ENCODE measurements around the gene HSPB1.
"Not testable (repeated sequence)": the region's sequence is repeated elsewhere in the genome, so short reads cannot be mapped to it uniquely, and the experiment has no call there.

The HSPB1 gene

DNA sequence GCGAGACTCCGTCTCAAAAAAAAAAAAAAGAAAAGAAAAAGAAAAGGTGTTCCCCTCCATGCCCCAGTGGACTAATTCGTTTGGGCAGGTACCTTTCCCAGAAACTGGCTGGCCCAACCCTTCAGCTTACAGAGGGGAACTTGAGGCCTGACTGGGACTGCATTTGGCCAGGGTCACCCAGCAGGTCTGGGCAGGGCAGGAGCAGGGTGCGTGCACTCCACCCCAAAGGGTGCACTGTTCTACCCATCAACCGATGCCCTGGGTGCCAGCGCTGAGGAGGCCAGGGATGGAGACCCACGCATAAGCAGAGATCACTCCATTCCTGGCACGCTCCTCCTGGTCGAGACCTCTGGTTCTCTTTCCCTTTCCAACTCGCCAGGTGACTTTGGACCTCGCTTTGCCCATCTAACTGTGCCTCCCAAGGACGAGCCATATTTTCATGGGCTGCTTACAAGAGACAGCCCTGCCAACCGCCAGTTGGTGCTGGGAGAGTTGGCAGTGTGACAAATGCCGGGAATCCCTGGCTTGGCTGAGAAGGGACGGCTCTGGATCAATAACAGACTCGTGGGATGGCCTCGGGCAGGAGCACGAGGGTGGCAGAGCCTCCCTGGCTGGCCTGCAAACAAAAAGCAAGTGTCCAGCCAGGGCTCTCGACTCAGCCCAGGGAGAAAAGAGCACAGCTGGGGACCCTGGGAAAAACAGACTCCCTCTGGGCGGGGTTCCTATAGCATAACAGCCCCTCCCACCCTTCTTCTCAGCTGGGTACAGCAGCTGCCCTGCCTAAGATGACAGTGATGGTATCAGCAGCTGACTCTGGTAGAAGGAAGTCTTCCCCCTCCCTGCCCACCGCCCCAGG, 7.9 kb downstream of the HSPB1 start:
- TF ChIP-seq, protein P1, sequence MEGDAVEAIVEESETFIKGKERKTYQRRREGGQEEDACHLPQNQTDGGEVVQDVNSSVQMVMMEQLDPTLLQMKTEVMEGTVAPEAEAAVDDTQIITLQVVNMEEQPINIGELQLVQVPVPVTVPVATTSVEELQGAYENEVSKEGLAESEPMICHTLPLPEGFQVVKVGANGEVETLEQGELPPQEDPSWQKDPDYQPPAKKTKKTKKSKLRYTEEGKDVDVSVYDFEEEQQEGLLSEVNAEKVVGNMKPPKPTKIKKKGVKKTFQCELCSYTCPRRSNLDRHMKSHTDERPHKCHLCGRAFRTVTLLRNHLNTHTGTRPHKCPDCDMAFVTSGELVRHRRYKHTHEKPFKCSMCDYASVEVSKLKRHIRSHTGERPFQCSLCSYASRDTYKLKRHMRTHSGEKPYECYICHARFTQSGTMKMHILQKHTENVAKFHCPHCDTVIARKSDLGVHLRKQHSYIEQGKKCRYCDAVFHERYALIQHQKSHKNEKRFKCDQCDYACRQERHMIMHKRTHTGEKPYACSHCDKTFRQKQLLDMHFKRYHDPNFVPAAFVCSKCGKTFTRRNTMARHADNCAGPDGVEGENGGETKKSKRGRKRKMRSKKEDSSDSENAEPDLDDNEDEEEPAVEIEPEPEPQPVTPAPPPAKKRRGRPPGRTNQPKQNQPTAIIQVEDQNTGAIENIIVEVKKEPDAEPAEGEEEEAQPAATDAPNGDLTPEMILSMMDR (IDR thresholded peaks at IDR 0.05; ENCODE audit: low read depth, low read length): no peak
- H3K4me3 ChIP-seq (replicated peaks in 1 of 2; ENCODE audit: low read depth in 2 of 2, low read length in 2 of 2): no peak overlapping the region
- DNase-seq (ENCODE audit: low read depth in 2 of 2): no peak

GRCh38 chr7:76311838-76312237, 9.4 kb downstream of the HSPB1 start:
- DNase-seq (ENCODE audit: low read depth in 2 of 2); H3K4me3 ChIP-seq (replicated peaks in 1 of 2; ENCODE audit: low read depth in 2 of 2, low read length in 2 of 2): not testable (repeated sequence)

DNA sequence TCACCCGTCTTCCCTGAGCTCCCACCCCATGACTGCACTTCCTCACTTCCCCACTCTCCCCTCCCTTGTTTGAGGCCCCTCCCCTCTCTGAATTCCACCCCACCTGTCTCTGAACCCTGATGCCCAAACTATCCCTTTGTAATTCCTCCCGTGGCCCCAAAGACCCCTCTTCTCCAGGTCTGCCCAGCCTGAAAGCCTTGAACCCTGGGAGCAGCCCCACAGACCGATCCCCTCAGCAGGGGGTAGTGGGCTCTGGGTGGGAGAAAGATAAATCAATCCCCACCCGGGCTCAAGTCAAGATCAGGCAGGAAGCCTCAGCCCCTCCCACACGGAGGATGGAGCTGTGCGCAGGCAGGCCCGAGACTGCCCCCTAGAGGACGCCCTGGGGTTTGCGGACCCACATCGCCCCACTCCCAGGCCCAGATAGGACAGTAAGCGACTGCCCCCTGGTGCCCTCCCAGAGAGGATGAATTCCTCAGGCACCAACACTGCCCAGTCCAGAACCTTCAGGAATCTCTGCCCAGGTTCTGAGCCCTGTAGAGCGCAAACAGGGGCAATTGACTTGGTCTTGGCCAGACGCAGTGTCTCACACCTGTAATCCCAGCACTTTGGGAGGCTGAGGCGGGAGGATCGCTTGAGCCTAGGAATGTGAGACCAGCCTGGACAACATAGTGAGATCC, 11.7 kb downstream of the HSPB1 start:
- TF ChIP-seq, protein P1 (IDR thresholded peaks at IDR 0.05; ENCODE audit: low read depth, low read length): peak; percentile 100
- H3K4me3 ChIP-seq (replicated peaks in 1 of 2; ENCODE audit: low read depth in 2 of 2, low read length in 2 of 2): no peak overlapping the region
- peak; percentile 95 to 96 for DNase-seq (ENCODE audit: low read depth in 2 of 2)

DNA sequence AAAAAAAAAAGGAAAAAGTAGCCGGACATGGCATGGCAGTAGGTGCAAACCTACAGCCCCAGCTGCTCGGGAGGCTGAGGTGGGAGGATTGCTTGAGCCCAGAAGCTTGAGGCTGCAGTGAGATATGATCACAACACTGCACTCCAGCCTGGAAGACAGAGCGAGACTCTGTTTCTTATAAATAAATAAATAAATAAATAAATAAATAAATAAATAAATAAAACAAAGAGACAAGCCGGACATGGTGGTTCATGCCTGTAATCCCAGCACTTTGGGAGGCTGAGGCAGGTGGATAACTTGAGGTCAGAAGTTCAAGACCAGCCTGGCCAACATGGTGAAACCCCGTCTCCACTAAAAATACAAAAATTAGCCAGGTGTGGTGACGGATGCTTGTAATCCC, 12.3 kb downstream of the HSPB1 start:
- not testable (repeated sequence) for H3K4me3 ChIP-seq (replicated peaks in 1 of 2; ENCODE audit: low read depth in 2 of 2, low read length in 2 of 2); DNase-seq (ENCODE audit: low read depth in 2 of 2)

- TF ChIP-seq, protein P1 (IDR thresholded peaks at IDR 0.05; ENCODE audit: low read depth, low read length): no peak
- DNase-seq (ENCODE audit: low read depth in 2 of 2): no peak
- no peak overlapping the region for H3K4me3 ChIP-seq (replicated peaks in 1 of 2; ENCODE audit: low read depth in 2 of 2, low read length in 2 of 2)
Measured at GRCh38 chr7:76315364-76315763, 12.9 kb downstream of the HSPB1 start.

DNA sequence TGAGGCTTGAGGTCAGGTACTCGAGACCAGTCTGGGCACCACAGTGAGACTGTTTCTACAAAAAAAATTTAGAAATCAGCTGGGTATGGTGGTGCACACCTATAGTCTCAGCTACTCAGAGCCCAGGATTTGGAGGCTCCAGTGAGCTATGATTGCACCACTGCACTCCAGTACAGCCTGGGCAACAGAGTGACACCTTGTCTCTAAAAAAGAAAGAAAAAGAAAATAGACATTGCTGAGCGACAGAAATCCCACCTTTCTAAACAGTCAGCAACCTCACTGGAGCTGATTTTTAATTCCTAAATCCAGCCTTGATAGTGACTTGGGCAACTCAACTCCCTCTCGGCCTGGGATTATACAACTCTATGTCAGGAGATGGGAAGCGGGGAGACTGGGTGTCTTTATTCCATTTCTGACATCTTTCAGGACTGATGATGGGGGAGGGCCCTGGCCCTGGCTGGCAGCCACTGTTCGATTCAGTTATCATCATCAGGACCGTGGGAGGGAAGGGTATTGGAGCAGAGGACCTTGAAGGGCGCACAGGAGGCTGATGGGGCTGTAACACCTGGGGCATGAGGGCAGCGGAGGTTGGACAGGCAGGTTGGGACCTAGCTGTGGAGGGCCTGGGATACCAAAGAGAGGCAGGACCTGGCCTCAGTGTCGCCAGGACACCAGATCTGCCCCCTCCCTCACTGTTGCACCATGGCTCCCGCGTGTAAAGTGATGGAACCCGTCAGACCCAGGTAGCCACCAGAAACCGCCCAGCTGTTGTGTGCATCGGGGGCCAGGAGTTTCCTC, 14.7 kb downstream of the HSPB1 start:
- peak overlapping the region in 1 of 2 donors; percentile 82 for H3K4me3 ChIP-seq (replicated peaks in 1 of 2; ENCODE audit: low read depth in 2 of 2, low read length in 2 of 2)
- TF ChIP-seq, protein P1 (IDR thresholded peaks at IDR 0.05; ENCODE audit: low read depth, low read length): no peak
- no peak for DNase-seq (ENCODE audit: low read depth in 2 of 2)

- TF ChIP-seq, protein P1 (IDR thresholded peaks at IDR 0.05; ENCODE audit: low read depth, low read length): no peak
- DNase-seq (ENCODE audit: low read depth in 2 of 2): peak; percentile 96 to 98
Measured at GRCh38 chr7:76317782-76318487, 15.5 kb downstream of the HSPB1 start.

More at GRCh38 chr7:76317782-76318487, 15.5 kb downstream of the HSPB1 start:
- peak overlapping the region; percentile 82 to 90 for H3K4me3 ChIP-seq (replicated peaks in 1 of 2; ENCODE audit: low read depth in 2 of 2, low read length in 2 of 2)
